RPMI7951 (cell line): ENCODE data around the gene SLC47A1. TPM values are rescaled to one million over a fixed set of nuclear protein-coding genes. Genes with fewer than 3 reads are reported as not detected.
"Not testable (repeated sequence)": the region's sequence is repeated elsewhere in the genome, so short reads cannot be mapped to it uniquely, and the experiment has no call there.

ENCODE experiments used
- DNase-seq: peaks from one replicate; pipeline ENCODE4 v3.0.0-alpha.2; 2012; ENCODE audit warnings: low read depth
- total RNA-seq: library from RNA; depleted of rRNA; stranded (reverse); fragments of >200 nt; shearing (Covaris generic); gene quantifications from 2 replicates; pipeline ENCODE4 v1.2.3, GENCODE V29; 2014; rRNA removed

The SLC47A1 gene, protein sequence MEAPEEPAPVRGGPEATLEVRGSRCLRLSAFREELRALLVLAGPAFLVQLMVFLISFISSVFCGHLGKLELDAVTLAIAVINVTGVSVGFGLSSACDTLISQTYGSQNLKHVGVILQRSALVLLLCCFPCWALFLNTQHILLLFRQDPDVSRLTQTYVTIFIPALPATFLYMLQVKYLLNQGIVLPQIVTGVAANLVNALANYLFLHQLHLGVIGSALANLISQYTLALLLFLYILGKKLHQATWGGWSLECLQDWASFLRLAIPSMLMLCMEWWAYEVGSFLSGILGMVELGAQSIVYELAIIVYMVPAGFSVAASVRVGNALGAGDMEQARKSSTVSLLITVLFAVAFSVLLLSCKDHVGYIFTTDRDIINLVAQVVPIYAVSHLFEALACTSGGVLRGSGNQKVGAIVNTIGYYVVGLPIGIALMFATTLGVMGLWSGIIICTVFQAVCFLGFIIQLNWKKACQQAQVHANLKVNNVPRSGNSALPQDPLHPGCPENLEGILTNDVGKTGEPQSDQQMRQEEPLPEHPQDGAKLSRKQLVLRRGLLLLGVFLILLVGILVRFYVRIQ
- total RNA-seq, result 0.36 TPM in 1 of 2 replicates, not detected in the other

GRCh38 chr17:19533718-19534561 is at the start of gene SLC47A1:
Gene SLC47A1, plus strand, starts transcription at chr17:19533854. Its CDS starts 86 bp downstream, at chr17:19533940.
- peak; percentile 3 for DNase-seq

GRCh38 chr17:19485800-19486340 is 47.8 kb upstream of the SLC47A1 start:
- no peak for DNase-seq

- no peak for DNase-seq
Observed at GRCh38 chr17:19486351-19487023, 47.2 kb upstream of the SLC47A1 start.

- DNase-seq, result no peak
Observed at GRCh38 chr17:19487024-19487600, 46.5 kb upstream of the SLC47A1 start.

GRCh38 chr17:19492141-19492540 is 41.5 kb upstream of the SLC47A1 start:
- DNase-seq, result no peak

DNA sequence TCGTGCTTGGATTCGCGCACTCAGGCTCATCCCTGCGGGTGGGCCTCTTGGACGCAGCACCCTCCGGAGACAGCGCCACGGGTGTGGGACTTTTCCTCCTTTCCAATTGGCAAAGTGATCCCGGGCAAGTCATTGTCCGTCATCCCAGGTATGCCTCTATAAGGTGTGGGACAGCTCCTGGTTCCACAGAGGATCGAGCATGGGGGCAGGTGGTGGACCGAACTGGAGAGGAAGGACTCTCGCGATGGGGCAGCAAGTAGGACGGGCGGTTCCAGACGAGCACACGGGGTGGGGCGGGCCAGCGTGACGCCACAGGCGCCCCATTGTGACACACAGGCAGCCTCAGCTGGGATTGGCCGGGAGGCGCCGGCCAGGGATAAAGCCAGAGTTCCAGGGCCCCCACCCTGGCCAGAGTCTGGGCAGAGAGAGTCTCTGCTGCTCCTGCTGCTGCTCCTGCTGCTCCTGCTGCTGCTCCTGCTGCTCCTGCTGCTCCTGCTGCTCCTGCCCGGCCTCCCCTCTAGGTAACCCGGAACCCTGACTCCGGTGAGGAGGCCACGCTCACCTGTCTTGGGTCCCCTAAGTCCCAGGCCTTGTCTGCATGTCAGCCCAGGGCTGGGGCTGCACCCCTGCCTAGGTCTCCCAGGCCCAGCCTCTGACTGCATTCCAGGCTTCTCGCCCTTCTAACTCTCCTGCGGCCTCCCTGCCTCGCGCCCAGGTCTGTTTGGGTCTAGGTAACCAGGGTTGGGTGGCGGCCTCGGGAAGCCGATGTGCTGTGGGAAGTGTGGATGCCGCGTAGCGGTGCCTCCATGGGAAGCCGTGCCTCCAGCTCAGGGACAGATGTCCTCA is 38.5 kb upstream of the SLC47A1 start:
- no peak for DNase-seq

- no peak for DNase-seq
Observed at GRCh38 chr17:19495828-19496528, 37.7 kb upstream of the SLC47A1 start.

GRCh38 chr17:19497624-19498023 is 36.0 kb upstream of the SLC47A1 start:
- no peak for DNase-seq

DNA sequence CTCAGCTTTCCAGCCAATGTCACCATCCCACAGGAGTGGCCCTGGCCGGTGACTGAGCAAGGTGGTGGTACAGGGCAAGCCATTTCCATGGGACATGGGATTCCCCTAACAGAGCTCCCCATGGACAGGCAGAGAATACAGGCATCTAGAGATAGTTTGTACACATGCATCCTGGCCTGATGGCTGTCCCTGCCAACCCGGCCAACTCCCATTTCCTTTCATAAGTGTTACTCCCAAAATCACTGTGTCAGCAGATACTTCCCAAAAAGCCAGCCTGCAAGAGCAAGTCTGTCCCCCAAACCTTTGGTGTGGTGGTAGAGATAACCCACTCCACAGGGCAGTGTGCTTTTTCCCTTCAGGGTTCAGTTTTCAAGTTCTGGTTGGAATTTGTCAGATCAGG is 32.4 kb upstream of the SLC47A1 start:
- no peak for DNase-seq

DNA sequence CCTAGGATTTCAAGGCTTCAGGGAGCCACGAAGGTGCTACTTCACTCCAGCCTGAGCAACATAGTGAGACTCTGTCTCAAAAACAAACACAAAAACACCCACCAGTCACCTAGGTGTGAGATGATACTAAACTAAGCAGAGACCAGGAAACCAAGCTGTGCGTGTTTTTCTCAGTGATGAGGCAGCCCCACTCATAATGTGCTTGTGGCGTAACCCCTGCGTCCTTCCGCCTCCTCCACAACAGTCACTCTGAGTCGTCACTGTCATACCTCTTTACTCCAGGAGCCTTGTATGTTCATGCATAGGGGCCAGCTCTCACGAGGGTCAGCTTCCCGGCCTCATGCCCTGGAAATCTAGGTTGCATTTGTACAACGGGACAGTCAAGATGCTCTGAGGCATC is 31.1 kb upstream of the SLC47A1 start:
- DNase-seq, result no peak

- not testable (repeated sequence) for DNase-seq
Observed at GRCh38 chr17:19505561-19505960, 28.1 kb upstream of the SLC47A1 start.

- DNase-seq, result peak; percentile 84
Observed at GRCh38 chr17:19507775-19508576, 25.7 kb upstream of the SLC47A1 start.

DNA sequence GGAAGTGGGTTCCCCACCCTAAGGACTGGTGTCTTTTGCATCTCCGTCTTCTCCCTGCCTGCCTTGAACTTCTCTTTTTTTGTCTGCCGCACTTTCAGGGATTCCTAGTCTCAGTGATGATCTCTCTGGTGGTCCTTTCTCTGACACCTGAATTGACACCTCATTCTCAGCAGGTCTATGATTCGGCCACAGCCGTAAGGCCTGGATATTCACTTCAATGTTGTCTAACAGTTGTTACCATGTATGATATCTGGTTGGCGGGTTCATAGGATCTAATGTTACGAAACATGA is 25.1 kb upstream of the SLC47A1 start:
- DNase-seq, result no peak

DNA sequence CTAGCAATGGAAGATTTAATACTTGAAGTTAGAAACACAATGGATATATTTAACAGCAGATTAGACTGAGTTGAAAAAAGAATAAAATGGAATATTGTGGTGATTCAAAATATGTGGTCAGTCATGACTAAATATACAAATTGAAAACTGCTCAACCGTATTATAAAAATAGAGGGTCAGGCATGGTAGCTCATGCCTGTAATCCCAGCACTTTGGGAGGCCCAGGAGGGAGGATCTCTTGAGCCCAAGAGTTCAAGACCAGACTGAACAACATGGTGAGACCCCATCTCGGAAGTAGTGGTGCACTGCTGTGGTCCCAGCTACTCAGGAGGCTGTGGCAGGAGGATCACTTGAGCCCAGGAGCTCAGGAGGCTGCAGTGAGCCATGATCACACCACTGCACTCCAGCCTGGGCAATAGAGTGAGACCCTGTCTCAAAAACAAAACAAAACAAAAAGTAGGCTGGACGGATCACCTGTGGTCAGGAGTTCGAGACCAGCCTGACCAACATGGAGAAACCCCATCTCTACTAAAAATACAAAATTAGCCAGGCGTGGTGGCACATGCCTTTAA is 24.3 kb upstream of the SLC47A1 start:
- not testable (repeated sequence) for DNase-seq

DNA sequence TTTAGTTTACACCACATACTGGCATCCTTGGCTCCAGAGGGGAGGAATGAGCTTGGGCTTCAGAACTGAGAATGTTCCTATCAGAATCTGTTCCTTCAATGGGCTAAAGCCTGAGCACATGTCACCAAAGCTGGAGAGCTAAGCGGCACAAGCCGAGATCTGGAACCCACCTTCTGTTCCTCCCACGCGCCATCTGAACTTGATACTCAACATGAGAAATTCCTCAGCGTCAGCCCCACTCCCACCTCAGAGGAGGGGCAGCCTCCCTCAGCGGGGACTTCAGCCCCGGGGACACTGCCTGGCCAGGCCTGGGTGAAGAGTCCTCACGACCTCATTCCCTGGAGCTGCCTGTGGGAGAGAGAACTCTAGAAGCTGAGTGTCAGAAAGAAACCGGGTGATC is 22.8 kb upstream of the SLC47A1 start:
- no peak for DNase-seq

- peak; percentile 54 for DNase-seq
Observed at GRCh38 chr17:19513897-19514488, 19.7 kb upstream of the SLC47A1 start.

- DNase-seq, result no peak
Observed at GRCh38 chr17:19517699-19518098, 16.0 kb upstream of the SLC47A1 start.
